Sigmoid colon (tissue), 4 donors: ENCODE data around the gene TOX2.

ENCODE experiments used
- EP300 ChIP-seq, 4 donors: sonication (generic); formaldehyde crosslinking; IDR thresholded peaks; one replicate each; pipeline ENCODE4 v1.6.1; 2017; ENCODE audit warnings: antibody characterized with exemption in 4 of 4
- POLR2A ChIP-seq, 2 donors: fragments of 450-650 bp; IDR thresholded peaks; one replicate each; pipeline ENCODE4 v1.6.1; 2016; ENCODE audit warnings: antibody characterized with exemption in 2 of 2, mild to moderate bottlenecking in 2 of 2, moderate library complexity in 2 of 2
- POLR2AphosphoS5 ChIP-seq, 4 donors: sonication (generic); formaldehyde crosslinking; IDR thresholded peaks; one replicate each; pipeline ENCODE4 v1.6.1; 2017; ENCODE audit warnings: antibody characterized with exemption in 4 of 4
- TF ChIP-seq, protein P1 (sequence below), 4 experiments: fragments of 450-650 bp in 3 of 4; fragments of 200-600 bp in 1 of 4; IDR thresholded peaks; one replicate each; pipeline ENCODE4 v1.5.1; 2016 to 2019; ENCODE audit warnings: antibody characterized with exemption in 4 of 4, mild to moderate bottlenecking in 3 of 4, moderate library complexity in 2 of 4

DNA sequence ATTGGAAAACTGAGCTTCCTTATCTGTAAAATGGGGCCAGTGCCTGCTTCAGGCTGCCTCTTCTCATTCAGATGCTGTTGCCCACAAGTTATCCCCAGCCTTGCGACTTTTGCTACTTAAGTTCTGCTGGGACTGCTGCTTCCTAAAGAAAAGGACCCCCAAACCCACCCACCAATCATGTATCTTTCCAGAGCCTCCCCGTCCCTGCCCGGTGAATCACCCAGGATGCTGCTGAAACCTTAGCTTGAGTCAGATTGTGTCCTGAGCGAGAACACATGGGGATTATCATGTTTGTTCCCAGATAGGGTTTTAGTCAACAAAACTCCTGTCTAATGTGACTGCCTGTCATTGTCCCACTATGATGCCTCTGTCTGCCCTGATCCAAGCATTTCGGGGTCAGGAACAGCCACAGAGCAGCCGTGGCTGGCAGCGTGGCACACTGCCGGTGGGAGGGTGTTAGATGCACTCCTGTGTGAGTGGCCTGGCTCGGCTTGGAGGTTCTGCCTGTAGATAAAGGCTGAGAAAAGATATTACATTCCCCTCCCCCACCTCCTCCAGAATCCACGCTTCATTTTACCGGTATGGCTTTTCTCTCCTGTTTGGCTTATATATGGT, 79.9 kb downstream of the TOX2 start:
- TF ChIP-seq, protein P1, sequence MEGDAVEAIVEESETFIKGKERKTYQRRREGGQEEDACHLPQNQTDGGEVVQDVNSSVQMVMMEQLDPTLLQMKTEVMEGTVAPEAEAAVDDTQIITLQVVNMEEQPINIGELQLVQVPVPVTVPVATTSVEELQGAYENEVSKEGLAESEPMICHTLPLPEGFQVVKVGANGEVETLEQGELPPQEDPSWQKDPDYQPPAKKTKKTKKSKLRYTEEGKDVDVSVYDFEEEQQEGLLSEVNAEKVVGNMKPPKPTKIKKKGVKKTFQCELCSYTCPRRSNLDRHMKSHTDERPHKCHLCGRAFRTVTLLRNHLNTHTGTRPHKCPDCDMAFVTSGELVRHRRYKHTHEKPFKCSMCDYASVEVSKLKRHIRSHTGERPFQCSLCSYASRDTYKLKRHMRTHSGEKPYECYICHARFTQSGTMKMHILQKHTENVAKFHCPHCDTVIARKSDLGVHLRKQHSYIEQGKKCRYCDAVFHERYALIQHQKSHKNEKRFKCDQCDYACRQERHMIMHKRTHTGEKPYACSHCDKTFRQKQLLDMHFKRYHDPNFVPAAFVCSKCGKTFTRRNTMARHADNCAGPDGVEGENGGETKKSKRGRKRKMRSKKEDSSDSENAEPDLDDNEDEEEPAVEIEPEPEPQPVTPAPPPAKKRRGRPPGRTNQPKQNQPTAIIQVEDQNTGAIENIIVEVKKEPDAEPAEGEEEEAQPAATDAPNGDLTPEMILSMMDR (IDR thresholded peaks at IDR 0.05): no peak
- TF ChIP-seq POLR2A (IDR thresholded peaks at IDR 0.05) (no peak), POLR2AphosphoS5 (IDR thresholded peaks at IDR 0.05) (no peak), EP300 (IDR thresholded peaks at IDR 0.05) (no peak)
